ENCODE measurements around the gene INTS11.

The INTS11 gene

DNA sequence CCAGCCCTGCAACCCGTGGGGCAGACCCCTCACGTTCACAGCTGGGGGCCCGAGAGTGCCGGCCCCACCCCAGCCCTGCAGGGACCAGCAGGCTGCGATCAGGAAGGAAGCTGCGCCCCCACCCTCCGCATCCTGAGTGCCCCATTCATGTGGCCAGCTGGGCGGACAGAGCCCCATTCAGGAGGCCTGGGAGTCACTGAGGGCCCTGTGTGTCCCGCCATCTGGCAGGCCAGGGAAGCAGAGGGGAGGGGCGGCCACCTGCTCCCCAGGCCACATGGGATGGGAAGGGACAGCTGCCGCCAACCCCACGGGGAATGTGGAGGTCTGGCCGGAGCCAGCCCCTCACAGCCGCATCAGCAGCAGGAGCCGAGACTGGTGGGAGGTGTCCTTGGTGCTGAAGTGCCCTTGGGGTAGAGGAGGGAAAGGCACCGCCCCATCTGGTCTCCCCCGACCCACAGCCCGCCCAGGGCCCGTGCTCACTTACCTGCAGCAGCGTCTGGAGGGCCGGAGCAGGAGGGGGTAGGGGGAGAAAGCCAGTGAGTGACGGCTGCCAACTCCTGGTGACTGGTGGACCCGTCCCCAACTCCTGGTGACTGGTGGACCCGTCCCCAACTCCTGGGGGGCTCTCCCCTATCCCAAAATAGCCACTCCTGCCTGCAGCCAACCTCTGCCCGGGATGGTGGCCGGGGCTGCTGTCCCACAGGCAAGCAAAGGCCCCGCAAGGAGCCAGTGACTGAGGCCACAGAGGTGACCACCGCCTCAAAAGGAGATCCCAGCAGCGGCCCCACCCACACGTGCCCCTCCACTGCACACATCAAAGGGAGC is 25.4 kb downstream of the INTS11 start:
- no peak for DNase-seq

DNA sequence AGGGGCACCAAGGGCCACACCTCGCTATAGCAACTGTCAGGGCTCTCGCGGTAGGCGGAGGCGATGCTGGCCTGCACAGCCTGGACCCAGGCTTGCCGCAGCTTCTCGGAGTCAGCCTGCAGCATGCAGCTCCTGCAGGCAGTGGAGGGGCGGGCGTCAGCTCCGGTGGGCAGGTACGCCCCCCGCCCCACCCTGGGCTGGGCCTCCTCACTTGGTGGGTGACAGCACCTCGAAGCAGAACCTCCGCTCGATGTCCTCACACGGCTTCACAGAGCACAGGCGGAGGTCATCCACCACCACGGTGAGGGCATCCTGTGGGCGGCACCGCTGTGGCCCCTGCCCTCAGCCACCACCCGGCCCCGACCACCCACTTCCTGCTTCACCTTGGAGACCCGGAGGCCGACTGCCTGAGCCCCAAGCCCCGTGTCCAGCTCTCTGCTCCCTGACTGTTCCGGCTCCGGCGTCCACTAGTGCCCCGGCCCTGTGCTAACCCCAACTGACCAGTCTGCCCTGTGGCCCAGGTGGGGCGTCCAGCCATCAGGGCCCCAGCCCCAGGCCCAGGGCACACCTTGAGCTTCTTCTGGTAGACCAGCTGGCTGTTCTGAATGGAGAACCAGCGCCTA is 26.5 kb downstream of the INTS11 start:
- no peak for DNase-seq

DNA sequence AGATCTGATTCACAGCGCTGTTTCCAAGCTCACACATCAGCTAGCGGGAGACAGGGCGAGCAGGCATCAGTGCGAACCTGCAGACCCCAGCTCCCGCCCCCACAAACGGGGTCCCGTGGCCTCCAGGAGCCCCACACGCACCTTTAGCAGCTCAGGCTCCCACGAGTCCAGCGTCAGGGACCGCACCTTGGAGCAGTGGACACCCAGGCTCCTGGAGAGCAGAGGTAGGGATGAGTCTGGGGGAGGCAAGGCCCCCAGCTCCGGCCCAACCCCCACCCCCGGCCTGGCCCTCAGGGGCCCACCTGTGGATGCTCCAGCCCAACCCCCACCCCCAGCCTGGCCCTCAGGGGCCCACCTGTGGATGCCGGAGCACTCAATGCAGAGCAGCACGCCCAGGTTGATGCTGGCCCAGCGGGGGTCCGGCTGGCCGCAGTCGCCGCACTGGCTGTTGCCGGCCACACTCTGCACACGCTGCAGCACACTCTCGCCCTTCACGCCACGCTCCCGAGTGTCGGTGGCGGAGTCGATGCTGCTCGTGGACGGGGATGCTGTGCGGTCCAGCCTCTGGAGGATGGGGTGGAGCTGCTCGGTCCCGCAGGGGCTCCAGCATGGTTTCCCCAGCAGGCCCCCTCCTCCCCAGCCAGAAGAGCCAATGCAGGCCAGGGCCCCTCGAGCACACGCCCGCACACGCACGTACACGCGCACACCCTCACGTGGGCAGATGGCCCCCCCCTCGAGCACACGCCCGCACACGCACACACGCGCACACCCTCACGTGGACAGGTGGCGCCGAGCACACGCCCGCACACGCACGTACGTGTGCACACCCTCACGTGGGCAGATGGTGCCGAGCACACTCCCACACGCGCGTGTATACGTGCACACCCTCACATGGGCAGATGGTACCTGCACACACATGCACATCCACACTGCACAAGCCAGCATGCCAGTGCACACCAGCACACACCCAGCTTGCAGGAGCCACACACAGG is 28.1 kb downstream of the INTS11 start:
- no peak for DNase-seq

DNA sequence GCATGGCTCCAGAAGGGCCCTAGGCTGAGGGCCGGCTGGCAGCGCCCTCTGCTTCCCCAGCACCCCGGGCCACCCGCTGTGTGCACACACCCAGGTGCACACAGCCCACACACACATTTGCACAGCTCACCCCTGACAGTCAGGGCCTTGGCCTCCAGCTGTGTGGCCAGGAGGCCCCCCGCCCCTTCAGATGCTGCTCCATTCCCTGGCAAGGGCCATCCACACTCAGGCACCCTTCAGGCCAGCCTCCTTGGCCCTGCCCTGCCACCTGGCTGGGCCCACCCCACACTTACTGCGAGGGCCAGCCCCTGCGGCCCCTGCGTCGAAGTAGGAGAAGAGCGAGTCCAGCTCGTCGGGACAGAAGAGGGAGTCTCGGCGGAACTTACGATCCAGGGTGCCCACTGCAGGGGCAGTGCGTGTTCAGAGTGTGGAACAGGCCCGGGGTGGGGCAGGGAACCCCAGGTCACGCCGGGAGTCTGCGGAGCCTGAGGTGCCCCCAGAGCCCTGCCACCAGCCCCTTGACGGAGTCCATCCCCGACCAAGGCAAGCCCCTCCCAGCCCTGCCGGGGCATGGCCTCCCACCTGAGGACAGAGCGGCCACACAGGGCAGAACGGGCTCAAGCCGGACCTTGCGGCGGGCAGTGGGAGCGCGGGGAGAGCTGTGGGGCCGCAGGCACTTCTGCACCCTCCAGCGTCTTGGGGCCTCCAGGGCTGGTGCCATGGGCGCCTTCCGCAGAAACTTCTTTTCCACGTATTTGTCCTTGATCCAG is 29.1 kb downstream of the INTS11 start:
- DNase-seq = no peak

DNA sequence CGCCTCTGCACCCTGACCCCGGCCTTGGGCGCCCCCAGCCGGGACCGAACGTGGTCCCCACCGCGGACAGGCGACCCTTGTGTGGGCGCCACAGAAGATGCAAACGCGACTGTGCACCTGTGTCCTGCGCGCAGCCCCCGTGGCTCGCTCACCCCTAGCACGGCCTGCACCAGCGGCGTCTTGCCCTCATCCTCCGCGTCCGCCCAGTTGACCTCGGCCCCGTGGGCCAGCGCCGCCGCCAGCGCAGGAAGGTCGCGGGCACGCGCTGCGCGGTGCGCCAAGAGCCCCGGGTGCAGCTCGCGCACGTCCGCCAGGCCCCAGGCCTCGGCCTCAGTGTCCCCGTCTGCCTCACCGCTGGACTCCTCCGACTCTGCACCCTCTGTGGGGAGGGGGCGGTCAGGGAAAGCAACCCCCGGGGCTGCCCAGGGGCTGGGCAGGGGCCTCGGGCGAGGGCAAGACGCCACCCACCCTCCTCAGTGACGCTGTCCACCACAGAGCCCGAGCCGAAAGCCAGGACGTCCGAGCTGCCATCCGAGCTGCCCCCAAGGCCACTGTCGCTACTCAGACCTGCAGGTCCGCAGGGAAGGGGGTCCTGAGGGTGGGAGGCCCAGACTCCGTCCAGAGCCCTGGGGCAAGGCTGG is 30.1 kb downstream of the INTS11 start:
- no peak for DNase-seq

DNA sequence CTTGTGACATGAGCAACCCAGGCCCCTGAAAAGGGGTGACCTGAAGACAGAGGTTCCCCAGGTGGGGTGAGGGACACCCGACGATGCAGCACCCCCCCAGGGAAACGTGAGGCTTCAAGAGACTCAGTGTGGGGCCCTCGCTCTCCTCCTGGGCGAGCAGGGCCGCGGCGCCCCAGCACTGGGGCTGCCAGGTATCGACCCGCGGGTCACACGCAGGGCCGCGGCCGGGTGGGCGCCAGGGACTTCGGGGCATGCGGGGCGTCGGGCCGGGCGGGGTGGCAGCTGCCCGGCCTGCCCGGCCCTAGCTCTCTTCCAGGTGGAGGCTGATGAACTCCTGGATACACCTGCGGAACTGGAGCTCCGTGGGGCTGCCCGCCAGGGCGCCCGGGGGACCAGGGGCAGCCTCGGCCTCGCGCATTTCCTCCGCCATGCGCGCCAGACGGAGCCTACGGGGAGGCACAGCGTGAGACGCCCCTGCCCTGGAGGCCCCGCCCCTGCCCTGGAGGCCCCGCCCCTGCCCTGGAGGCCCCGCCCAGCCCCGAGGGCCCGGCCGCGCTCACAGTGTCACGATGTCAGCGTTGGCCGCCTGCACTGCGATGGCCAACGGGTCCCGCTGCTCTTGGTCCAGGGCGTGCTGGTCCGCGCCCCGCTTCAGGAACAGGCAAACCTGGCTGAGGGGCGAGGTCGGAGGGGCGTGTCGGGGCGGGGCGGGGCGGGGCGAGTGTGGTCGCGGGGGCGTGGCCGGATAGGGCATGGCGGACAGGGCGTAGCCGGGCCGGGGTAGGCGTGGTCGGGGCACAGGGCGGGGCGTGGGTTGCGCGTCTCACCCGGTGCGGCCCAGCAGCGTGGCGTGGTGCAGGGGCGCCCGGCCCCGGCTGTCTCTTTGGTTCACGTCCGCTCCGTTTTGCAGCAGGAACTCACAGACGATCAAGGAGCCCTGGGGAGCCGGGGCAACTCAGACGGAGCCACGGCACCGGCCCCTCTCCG is 30.9 kb downstream of the INTS11 start:
- DNase-seq = no peak

DNA sequence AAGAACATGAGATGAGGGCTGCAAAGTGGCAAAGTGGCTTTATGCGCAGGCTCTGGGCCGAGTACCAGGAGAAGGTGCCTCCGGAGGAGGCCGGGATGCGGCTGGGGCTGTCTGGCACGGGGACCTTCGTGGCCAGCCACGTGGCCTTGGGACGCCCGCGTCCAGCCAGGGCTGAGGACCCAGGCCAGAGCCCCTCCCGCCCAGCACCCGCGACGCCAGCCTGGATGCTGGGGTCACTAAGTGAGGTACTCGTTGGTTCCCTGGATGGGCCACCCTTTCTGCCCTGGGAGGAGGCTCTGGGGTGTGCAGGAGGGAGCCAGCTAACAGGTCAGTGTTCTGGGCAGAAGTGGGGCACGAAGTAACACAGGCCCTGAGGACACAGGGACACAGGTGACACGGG is 31.6 kb downstream of the INTS11 start:
- no peak for DNase-seq

DNA sequence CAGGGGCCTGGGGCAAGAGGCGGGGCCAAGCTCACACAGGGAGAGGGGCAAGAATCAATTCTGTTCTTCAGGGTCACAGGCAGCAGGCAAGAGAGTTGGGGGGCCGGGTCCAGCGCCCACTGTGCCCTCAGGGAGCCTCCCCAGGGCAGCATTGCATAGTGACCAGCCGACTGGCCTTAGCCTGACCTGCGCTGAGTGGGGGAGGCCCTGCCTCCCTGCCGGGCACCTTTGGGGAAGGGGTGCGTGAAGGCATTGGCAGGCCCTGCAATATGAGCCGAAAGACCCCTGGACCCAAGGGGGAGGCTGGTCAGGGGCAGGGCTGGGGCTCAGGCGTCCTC is 32.0 kb downstream of the INTS11 start:
- DNase-seq = no peak

DNA sequence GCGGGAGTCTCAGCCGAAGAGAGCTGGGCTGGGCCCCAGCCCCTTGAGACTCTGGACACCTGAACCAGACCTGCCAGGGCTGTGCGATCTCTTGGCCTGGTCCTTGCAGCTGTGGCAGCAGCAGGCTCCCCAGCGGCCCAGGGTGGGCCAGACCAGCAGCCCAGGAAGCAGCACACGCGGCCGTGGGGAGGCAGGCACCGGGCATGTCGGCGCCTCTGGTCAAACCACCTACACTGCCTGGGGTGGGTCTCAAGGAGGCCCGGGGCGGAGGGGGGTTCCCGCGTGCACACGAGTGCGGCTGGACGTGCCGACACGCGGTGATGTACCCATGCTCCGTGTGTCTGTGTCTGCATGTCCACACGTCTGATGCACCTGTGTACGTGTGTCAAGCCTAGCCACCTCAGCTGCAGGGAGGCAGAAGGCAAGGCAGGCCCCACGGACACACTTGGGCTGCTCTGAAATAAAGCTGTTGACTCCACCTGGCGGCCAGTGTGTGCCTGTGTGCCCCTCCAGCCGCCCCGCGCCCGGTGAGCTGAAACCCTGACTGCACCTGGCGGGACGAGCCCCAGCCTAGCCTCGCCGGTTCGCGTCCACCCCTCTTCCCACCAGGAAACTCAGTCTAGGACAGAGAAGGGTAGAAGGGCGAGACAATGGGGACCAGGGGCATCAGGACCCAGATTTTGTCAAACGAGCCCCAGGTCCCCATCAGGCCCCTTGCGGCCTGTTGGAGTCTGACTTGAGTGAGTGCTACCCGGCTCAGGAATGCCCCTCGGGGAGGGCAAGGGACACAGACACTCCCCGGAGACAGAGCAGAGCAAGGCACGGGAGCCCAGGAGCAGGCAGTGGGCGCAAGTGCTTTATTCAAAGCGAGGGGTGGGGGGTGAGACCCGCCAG is 32.7 kb downstream of the INTS11 start:
- DNase-seq = peak; percentile 69

DNA sequence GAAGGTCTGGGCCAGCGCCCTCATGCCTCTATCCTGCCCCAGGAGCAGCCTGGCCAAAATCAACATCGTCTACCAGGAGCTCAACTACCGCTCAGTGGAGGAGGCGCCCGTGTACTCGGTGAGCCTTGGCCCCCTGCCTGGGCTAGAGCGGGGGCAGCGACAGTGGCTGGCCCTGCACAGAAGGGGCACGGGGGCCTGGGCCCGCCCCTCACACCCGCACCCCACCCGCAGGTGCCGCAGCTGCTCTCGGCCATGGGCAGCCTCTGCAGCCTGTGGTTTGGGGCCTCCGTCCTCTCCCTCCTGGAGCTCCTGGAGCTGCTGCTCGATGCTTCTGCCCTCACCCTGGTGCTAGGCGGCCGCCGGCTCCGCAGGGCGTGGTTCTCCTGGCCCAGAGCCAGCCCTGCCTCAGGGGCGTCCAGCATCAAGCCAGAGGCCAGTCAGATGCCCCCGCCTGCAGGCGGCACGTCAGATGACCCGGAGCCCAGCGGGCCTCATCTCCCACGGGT is 33.4 kb downstream of the INTS11 start:
- DNase-seq = no peak

DNA sequence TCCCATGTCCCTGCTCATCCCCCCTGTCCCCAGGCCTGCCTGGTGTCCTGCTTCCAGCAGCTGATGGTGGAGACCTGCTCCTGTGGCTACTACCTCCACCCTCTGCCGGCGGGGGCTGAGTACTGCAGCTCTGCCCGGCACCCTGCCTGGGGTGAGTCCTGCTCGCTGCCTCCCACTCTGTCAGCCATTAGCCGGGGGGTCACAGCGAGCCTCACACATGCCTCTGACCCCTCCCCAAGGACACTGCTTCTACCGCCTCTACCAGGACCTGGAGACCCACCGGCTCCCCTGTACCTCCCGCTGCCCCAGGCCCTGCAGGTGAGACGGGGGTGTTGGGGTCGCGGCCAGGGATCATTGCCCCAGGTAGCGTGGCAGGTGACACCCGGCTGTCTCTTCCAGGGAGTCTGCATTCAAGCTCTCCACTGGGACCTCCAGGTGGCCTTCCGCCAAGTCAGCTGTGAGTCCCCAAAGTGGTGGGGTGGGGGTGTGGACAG is 34.2 kb downstream of the INTS11 start:
- DNase-seq = peak; percentile 68

DNA sequence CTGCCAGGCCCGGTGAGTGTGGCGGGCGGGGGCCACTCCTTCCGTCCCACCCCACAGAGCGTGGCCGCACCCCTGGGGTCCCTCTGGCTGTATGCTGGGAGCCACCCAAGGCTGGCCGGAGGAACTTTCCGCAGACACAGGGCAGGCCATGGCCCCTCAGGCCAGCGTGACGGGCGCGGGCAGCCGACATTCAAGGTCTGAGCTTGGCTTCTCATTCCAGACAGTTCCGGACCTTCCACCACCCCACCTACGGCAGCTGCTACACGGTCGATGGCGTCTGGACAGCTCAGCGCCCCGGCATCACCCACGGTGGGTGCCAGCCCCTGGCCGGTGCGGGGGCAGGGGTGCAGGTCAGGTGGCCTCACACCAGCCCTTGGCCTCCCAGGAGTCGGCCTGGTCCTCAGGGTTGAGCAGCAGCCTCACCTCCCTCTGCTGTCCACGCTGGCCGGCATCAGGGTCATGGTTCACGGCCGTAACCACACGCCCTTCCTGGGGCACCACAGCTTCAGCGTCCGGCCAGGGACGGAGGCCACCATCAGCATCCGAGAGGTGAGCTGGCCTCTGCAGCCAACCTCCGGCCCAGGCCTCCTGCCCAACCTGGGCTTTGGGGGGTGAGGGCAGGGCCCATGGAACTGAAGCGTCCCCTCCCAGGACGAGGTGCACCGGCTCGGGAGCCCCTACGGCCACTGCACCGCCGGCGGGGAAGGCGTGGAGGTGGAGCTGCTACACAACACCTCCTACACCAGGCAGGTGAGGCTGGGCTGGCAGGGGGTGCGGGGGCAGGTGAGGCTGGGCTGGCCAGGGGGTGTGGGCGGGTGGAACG is 37.0 kb downstream of the INTS11 start:
- DNase-seq = no peak

DNA sequence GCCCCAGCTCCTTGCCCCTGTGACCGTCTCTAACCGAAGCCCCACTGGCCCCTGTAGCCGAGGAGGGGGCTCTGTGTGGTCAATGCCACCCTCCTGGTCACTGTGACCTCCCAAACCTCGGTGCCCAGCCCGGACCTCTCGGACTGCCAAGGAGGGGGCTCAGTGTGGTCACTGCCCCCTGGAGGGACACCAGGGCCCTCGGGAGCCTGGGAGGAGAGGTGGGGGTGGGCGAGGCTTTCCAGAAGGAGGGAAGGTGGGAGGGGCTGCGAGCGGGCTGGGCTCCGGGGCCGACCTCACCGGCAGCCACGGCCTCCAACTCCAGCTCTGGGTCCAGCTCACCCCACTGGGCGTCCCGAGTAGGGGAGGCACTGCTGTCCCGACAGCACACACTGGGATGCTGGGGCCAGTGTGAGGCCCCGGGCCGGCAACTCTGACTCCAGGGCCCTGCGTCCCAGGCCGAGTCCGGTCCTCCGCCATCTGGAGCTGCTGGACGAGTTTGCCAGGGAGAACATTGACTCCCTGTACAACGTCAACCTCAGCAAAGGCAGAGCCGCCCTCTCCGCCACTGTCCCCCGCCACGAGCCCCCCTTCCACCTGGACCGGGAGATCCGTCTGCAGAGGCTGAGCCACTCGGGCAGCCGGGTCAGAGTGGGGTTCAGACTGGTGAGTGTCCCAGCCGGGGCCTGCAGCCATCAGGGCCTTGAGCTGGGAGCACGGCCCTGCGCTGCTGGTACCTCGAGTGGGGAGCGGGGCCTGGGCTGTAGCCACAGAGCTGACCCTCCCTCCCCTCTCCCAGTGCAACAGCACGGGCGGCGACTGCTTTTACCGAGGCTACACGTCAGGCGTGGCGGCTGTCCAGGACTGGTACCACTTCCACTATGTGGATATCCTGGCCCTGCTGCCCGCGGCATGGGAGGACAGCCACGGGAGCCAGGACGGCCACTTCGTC is 37.9 kb downstream of the INTS11 start:
- no peak for DNase-seq

DNA sequence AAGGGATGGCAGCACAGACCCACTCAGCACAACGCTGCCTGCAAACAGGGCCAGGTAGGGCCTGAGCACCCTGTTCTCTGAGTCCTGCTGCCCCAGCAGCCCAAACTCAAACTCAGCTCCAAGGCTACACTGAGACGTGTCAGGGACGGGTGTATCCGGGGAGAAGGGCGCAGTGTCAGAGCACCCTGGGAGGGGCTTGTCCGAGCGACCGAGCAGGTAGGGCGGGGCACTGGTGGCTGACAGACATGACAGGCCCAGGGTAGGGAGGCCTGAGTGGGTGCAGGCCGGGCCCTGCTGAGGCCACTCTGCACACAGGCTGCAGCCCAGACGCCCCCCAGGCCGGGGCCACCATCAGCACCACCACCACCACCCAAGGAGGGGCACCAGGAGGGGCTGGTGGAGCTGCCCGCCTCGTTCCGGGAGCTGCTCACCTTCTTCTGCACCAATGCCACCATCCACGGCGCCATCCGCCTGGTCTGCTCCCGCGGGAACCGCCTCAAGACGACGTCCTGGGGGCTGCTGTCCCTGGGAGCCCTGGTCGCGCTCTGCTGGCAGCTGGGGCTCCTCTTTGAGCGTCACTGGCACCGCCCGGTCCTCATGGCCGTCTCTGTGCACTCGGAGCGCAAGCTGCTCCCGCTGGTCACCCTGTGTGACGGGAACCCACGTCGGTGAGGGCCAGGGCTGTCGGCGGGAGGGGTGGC is 38.7 kb downstream of the INTS11 start:
- no peak for DNase-seq

DNA sequence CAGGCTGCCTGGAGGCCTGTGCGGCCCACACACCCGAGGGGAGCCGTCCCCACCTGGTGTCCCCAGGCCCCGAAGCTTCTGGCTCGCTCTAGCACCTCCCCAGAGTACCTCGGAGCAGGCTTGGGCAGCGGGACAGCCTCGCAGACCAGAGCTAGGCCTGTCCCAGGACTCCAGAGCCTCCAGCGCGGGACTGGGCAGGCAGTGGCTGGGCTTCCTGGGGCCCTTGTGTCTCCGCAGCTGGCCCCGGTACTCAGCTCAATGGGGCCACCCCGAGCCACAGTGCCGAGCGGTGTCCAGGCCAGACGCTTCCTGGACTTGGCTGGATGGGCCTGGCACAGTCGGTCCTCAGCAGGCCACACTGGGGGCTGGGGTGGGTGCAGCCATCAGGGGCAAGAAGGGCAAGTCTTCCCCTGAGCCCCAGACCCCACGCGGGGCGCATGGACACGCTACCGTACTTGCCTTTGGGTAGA is 39.3 kb downstream of the INTS11 start:
- no peak for DNase-seq

All from stimulated activated CD4-positive, alpha-beta T cell treated with anti-CD3 and anti-CD28 coated beads, Interleukin-12 subunit alpha, Interleukin-12 subunit beta, amount 100 ng/mL, for 4 hours (primary cell).